ENCODE results near the gene TNNC1. TPM values are rescaled to one million over a fixed set of nuclear protein-coding genes. Genes with fewer than 3 reads are reported as not detected.

Gene TNNC1
- total RNA-seq, 1 experiment from 2014 or later: 5.6 TPM

DNA sequence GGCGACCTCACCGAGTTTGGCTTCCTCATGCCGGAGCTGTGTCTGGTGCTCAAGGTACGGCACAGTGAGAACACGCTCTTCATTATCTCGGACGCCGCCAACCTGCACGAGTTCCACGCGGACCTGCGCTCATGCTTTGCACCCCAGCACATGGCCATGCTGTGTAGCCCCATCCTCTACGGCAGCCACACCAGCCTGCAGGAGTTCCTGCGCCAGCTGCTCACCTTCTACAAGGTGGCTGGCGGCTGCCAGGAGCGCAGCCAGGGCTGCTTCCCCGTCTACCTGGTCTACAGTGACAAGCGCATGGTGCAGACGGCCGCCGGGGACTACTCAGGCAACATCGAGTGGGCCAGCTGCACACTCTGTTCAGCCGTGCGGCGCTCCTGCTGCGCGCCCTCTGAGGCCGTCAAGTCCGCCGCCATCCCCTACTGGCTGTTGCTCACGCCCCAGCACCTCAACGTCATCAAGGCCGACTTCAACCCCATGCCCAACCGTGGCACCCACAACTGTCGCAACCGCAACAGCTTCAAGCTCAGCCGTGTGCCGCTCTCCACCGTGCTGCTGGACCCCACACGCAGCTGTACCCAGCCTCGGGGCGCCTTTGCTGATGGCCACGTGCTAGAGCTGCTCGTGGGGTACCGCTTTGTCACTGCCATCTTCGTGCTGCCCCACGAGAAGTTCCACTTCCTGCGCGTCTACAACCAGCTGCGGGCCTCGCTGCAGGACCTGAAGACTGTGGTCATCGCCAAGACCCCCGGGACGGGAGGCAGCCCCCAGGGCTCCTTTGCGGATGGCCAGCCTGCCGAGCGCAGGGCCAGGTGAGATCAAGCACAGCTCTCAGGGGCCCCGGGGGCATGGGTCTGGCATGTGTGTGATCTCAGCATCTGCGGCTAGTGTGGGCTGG, 34.2 kb upstream of the TNNC1 start:
- POLR2A ChIA-PET: no interaction called here

More for the DNA sequence above, 34.2 kb upstream of the TNNC1 start:
- Mint-ChIP-seq H3K9me3 (no peaks in the 10 kb centered on the region), H3K4me1 (no peaks in the 10 kb centered on the region), H3K36me3 (peaks cover 24% of the 10 kb centered on the region), H3K27ac (peak overlapping the region; percentile 29; the same call in 1 of the 2 replicates), H3K27me3 (ENCODE audit: low read depth) (no peaks in the 10 kb centered on the region), H3K4me3 (no peak overlapping the region)
- no peak for TF ChIP-seq ZNF219 (CRISPR knock-in tag; IDR thresholded peaks at IDR 0.05; ENCODE audit: borderline replicate concordance)
- TF ChIP-seq ZNF425 (CRISPR knock-in tag; conservative IDR thresholded peaks at IDR 0.05): no peak
- TF ChIP-seq PRDM15 (CRISPR knock-in tag; IDR thresholded peaks at IDR 0.05): no peak
- TF ChIP-seq CTCF (IDR thresholded peaks at IDR 0.05): no peak
- TF ChIP-seq E2F1 (CRISPR knock-in tag; IDR thresholded peaks at IDR 0.05): no peak
- TF ChIP-seq, protein P1, sequence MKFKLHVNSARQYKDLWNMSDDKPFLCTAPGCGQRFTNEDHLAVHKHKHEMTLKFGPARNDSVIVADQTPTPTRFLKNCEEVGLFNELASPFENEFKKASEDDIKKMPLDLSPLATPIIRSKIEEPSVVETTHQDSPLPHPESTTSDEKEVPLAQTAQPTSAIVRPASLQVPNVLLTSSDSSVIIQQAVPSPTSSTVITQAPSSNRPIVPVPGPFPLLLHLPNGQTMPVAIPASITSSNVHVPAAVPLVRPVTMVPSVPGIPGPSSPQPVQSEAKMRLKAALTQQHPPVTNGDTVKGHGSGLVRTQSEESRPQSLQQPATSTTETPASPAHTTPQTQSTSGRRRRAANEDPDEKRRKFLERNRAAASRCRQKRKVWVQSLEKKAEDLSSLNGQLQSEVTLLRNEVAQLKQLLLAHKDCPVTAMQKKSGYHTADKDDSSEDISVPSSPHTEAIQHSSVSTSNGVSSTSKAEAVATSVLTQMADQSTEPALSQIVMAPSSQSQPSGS (CRISPR knock-in tag; IDR thresholded peaks at IDR 0.05; ENCODE audit: borderline replicate concordance, low read depth): no peak
- no peak for TF ChIP-seq ZNF121 (CRISPR knock-in tag; IDR thresholded peaks at IDR 0.05)
- no peak for TF ChIP-seq ZNF671 (CRISPR knock-in tag; IDR thresholded peaks at IDR 0.05)
- TF ChIP-seq NR1H2 (CRISPR knock-in tag; IDR thresholded peaks at IDR 0.05): no peak
- TF ChIP-seq NR2C2 (CRISPR knock-in tag; IDR thresholded peaks at IDR 0.05): no peak
- TF ChIP-seq TEAD4 (CRISPR knock-in tag; IDR thresholded peaks at IDR 0.05): no peak
- no peak for TF ChIP-seq MLX (CRISPR knock-in tag; IDR thresholded peaks at IDR 0.05)
- TF ChIP-seq RORB (CRISPR knock-in tag; IDR thresholded peaks at IDR 0.05): no peak
- no peak for ATAC-seq
- CTCF ChIA-PET: interaction anchor here (3.6 kb wide), 1 partner anchor 16 kb away, joined by 10 read pairs; no protein-coding TSS in a partner anchor
- no peak for DNase-seq (ENCODE audit: low spot score)

Data from WTC11 (cell line).